ENCODE results near the gene PORCN.

DNA sequence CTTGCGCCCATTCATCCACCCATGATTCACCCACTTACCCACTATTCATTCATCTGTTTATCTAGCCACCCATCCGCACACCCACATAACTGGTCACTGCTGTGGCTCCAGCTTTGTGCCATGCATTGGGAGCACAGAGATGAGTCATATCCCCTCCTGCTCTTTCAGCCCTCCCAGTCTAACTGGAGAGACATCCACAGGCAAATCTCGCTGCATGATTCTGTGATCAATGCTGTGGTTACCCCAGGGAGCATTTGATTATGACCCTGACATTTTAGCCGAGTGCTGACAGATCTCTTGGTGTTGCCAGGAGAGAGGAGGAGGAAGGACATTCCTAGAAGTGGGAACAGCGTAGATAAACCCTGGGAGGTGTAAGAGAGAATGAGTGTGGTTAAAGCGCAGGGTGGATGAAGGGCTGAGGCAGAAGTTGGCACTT lies 10.4 kb upstream of the PORCN start:
- TF ChIP-seq SIN3A (IDR thresholded peaks at IDR 0.05; ENCODE audit: borderline replicate concordance, insufficient read depth, low read length) (no peak), POLR2AphosphoS5 (IDR thresholded peaks at IDR 0.05; ENCODE audit: low read depth, low read length) (no peak), TAF1 (IDR thresholded peaks at IDR 0.05; ENCODE audit: borderline replicate concordance, insufficient read depth, low read length) (no peak)
- TF ChIP-seq, protein P1, sequence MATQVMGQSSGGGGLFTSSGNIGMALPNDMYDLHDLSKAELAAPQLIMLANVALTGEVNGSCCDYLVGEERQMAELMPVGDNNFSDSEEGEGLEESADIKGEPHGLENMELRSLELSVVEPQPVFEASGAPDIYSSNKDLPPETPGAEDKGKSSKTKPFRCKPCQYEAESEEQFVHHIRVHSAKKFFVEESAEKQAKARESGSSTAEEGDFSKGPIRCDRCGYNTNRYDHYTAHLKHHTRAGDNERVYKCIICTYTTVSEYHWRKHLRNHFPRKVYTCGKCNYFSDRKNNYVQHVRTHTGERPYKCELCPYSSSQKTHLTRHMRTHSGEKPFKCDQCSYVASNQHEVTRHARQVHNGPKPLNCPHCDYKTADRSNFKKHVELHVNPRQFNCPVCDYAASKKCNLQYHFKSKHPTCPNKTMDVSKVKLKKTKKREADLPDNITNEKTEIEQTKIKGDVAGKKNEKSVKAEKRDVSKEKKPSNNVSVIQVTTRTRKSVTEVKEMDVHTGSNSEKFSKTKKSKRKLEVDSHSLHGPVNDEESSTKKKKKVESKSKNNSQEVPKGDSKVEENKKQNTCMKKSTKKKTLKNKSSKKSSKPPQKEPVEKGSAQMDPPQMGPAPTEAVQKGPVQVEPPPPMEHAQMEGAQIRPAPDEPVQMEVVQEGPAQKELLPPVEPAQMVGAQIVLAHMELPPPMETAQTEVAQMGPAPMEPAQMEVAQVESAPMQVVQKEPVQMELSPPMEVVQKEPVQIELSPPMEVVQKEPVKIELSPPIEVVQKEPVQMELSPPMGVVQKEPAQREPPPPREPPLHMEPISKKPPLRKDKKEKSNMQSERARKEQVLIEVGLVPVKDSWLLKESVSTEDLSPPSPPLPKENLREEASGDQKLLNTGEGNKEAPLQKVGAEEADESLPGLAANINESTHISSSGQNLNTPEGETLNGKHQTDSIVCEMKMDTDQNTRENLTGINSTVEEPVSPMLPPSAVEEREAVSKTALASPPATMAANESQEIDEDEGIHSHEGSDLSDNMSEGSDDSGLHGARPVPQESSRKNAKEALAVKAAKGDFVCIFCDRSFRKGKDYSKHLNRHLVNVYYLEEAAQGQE (IDR thresholded peaks at IDR 0.05; ENCODE audit: insufficient read depth in 1 of 2, low read depth in 2 of 2, low read length in 2 of 2), result no peak

Measured in PFSK-1 (cell line).